ENCODE data around the gene COMT. TPM values are rescaled to one million over a fixed set of nuclear protein-coding genes. Genes with fewer than 3 reads are reported as not detected.
A peak's percentile ranks its signal among the peaks of the same experiment; 100 is the strongest.

The COMT gene
- total RNA-seq, 4 donors from 2014 or later, result 58.5 to 103 (median 85.3) TPM

GRCh38 chr22:19991395-19991644 lies 49.7 kb downstream of the COMT start:
- H3K4me3 ChIP-seq, result no peak overlapping the region
- DNase-seq, result no peak
- H3K9me3 ChIP-seq, result no peaks in the 10 kb centered on the region
- H3K27ac ChIP-seq, result peak overlapping the region in 1 of 4 donors; percentile 34
- intact Hi-C loops (cut with DNase I; ENCODE audit: low total_unique reads) (no loop called here), in situ Hi-C loops (cut with MboI; ENCODE audit: low pct_ligation_motif_present in 1 of 4, low pct_unique_long_range_greater_than_20kb in 1 of 4, low sequenced_read_pairs in 3 of 4) (no loop called here)
- no peaks in the 10 kb centered on the region for H3K36me3 ChIP-seq
- H3K27me3 ChIP-seq, result no peaks in the 10 kb centered on the region
- peaks cover 1 to 10% (median 6%) of the 10 kb centered on the region in 4 donors for H3K4me1 ChIP-seq
- TF ChIP-seq POLR2AphosphoS5 (IDR thresholded peaks at IDR 0.05) (no peak), POLR2A (IDR thresholded peaks at IDR 0.05) (no peak), EP300 (IDR thresholded peaks at IDR 0.05; ENCODE audit: low read depth) (no peak), CTCF (IDR thresholded peaks at IDR 0.05) (no peak)

GRCh38 chr22:19991645-19992451 lies 50.3 kb downstream of the COMT start:
- Histone ChIP-seq H3K4me3 (no peak overlapping the region), H3K4me1 (peaks cover 0 to 5% (median 4%) of the 10 kb centered on the region in 4 donors), H3K27me3 (no peaks in the 10 kb centered on the region), H3K36me3 (no peaks in the 10 kb centered on the region), H3K27ac (peak overlapping the region in 1 of 4 donors; percentile 34), H3K9me3 (no peaks in the 10 kb centered on the region)
- in situ Hi-C loops (cut with MboI; ENCODE audit: low pct_ligation_motif_present in 1 of 4, low pct_unique_long_range_greater_than_20kb in 1 of 4, low sequenced_read_pairs in 3 of 4), result no loop called here
- DNase-seq, result no peak
- WGBS, 2 donors (ENCODE audit: low coverage in 1 of 2), result 86% methylated on average over 21 of the region's 23 CpGs; no CpG with 5 or more reads in 1 of the 2 donors
- intact Hi-C loops (cut with DNase I; ENCODE audit: low total_unique reads), result no loop called here
- TF ChIP-seq CTCF (IDR thresholded peaks at IDR 0.05), result no peak
- TF ChIP-seq POLR2AphosphoS5 (IDR thresholded peaks at IDR 0.05), result no peak
- TF ChIP-seq POLR2A (IDR thresholded peaks at IDR 0.05), result no peak
- no peak for TF ChIP-seq EP300 (IDR thresholded peaks at IDR 0.05; ENCODE audit: low read depth)

DNA sequence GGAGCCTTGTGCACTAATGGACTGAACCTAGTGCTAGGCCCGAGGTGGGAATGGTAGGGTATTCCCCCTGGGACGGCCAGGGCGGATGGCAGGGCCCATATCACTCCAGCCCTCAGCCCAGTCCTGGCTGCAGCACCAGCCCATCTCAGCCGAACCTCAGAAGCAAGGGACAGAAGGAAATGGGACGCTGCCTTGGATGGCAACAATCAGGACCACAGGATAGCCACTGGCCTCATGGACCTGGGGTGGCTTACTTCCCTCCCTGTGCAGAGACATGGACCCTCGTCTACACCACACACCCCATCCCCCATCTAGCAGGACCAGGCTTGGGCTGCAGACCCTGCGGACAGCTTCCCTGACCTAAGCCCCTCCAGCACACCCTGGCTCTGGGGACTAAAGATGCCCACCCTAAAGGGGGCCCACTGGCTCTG lies 50.9 kb downstream of the COMT start:
- intact Hi-C loops (cut with DNase I; ENCODE audit: low total_unique reads), result no loop called here
- no peaks in the 10 kb centered on the region for H3K36me3 ChIP-seq
- WGBS, 2 donors (ENCODE audit: low coverage in 1 of 2), result 90% methylated on average over 7 of the region's 7 CpGs; no CpG with 5 or more reads in 1 of the 2 donors
- H3K27me3 ChIP-seq, result no peaks in the 10 kb centered on the region
- TF ChIP-seq EP300 (IDR thresholded peaks at IDR 0.05; ENCODE audit: low read depth), result no peak
- TF ChIP-seq POLR2AphosphoS5 (IDR thresholded peaks at IDR 0.05), result no peak
- no peak for TF ChIP-seq POLR2A (IDR thresholded peaks at IDR 0.05)
- no peak for TF ChIP-seq CTCF (IDR thresholded peaks at IDR 0.05)
- no peak for DNase-seq
- in situ Hi-C loops (cut with MboI; ENCODE audit: low pct_ligation_motif_present in 1 of 4, low pct_unique_long_range_greater_than_20kb in 1 of 4, low sequenced_read_pairs in 3 of 4), result no loop called here
- no peaks in the 10 kb centered on the region for H3K9me3 ChIP-seq
- H3K4me1 ChIP-seq, result peaks cover 0 to 1% (median under 1%) of the 10 kb centered on the region in 4 donors
- H3K4me3 ChIP-seq, result no peak overlapping the region
- H3K27ac ChIP-seq, result no peak overlapping the region

GRCh38 chr22:19992921-19993355 lies 51.4 kb downstream of the COMT start:
- Histone ChIP-seq H3K4me3 (no peak overlapping the region), H3K9me3 (no peaks in the 10 kb centered on the region), H3K36me3 (no peaks in the 10 kb centered on the region), H3K27ac (no peak overlapping the region), H3K4me1 (no peaks in the 10 kb centered on the region), H3K27me3 (no peaks in the 10 kb centered on the region)
- no peak for DNase-seq
- intact Hi-C loops (cut with DNase I; ENCODE audit: low total_unique reads) (no loop called here), in situ Hi-C loops (cut with MboI; ENCODE audit: low pct_ligation_motif_present in 1 of 4, low pct_unique_long_range_greater_than_20kb in 1 of 4, low sequenced_read_pairs in 3 of 4) (no loop called here)
- TF ChIP-seq CTCF (IDR thresholded peaks at IDR 0.05) (no peak), POLR2AphosphoS5 (IDR thresholded peaks at IDR 0.05) (no peak), POLR2A (IDR thresholded peaks at IDR 0.05) (no peak), EP300 (IDR thresholded peaks at IDR 0.05; ENCODE audit: low read depth) (no peak)
- 83% methylated on average over 6 of the region's 6 CpGs; no CpG with 5 or more reads in 1 of the 2 donors for WGBS, 2 donors (ENCODE audit: low coverage in 1 of 2)

Measured in transverse colon (tissue), 4 donors.